Measurements from ENCODE around the gene IKBKG. TPM values are rescaled to one million over a fixed set of nuclear protein-coding genes. Genes with fewer than 3 reads are reported as not detected.
"Not testable (repeated sequence)": the region's sequence is repeated elsewhere in the genome, so short reads cannot be mapped to it uniquely, and the experiment has no call there.

The IKBKG gene
- total and polyA plus RNA-seq, 2 of the 8 experiments (the other 6 are each of a cell fraction or from before 2014, with no cell fraction given), result 17.5 to 18.1 TPM

- H3K4me3 ChIP-seq (ENCODE audit: extremely low read depth in 1 of 4, insufficient read depth in 2 of 4, low read depth in 3 of 4, low read length in 4 of 4); H2BK120ac ChIP-seq (replicated peaks; ENCODE audit: low read depth, low read length); H4K5ac ChIP-seq (ENCODE audit: insufficient read length, low read depth, low read length); FAIRE-seq; H3K23me2 ChIP-seq (ENCODE audit: low read depth, low read length); H3K18ac ChIP-seq (ENCODE audit: extremely low read depth, low read length); H4K91ac ChIP-seq (replicated peaks; ENCODE audit: insufficient read length, low read length); H3K4ac ChIP-seq (replicated peaks; ENCODE audit: insufficient read length, low read depth, low read length); H2BK15ac ChIP-seq (ENCODE audit: low read length); H3K14ac ChIP-seq (ENCODE audit: insufficient read length); H3K4me1 ChIP-seq (replicated peaks in 1 of 4; ENCODE audit: control insufficient read depth in 3 of 4, insufficient read depth in 4 of 4, low read length in 3 of 4); H3K23ac ChIP-seq (ENCODE audit: insufficient read length); DNase-seq (ENCODE audit: low read depth in 1 of 2, low spot score in 2 of 2); H3K9ac ChIP-seq (replicated peaks in 1 of 4; ENCODE audit: extremely low read depth in 1 of 4, low read depth in 3 of 4, low read length in 3 of 4); H3K4me2 ChIP-seq (ENCODE audit: insufficient read depth in 1 of 2, low read depth in 2 of 2, low read length in 2 of 2); H3K27ac ChIP-seq (ENCODE audit: low read depth, low read length); H3K27me3 ChIP-seq (replicated peaks in 1 of 4; ENCODE audit: control insufficient read depth in 3 of 4, extremely low read depth in 1 of 4, insufficient read depth in 3 of 4, low read length in 3 of 4); H2BK12ac ChIP-seq (ENCODE audit: low read depth, low read length); H4K8ac ChIP-seq (ENCODE audit: extremely low read depth, insufficient read depth, low read length); H3K9me3 ChIP-seq (ENCODE audit: insufficient read depth in 2 of 2, low read depth in 1 of 2, low read length in 1 of 2); H3K79me1 ChIP-seq (ENCODE audit: low read depth, low read length); H2AFZ ChIP-seq (ENCODE audit: low read length); H4K20me1 ChIP-seq (replicated peaks in 1 of 2; ENCODE audit: control insufficient read depth in 1 of 2, insufficient read depth in 2 of 2, low read length in 2 of 2); H2BK5ac ChIP-seq (ENCODE audit: low read depth, low read length); H2AK5ac ChIP-seq (ENCODE audit: low read depth, low read length); H2BK20ac ChIP-seq (ENCODE audit: low read length); H3K56ac ChIP-seq (replicated peaks; ENCODE audit: insufficient read length, low read depth, low read length); H3K79me2 ChIP-seq (ENCODE audit: control insufficient read depth in 1 of 2, insufficient read depth in 2 of 2, low read length in 2 of 2): not testable (repeated sequence)
- POLR2A ChIA-PET (ENCODE audit: partially characterized antibody), result interaction anchor here (0.8 to 1.3 kb wide), 2 partner anchors 13 to 82 kb away, joined by 3 to 4 read pairs; partner anchors contain the start of gene PLXNA3
- WGBS, 2 experiments (ENCODE audit: extremely low coverage in 1 of 2, insufficient coverage in 1 of 2, insufficient read length in 1 of 2, insufficient replicate concordance in 2 of 2, low coverage in 1 of 2, low lambda C conversion rate in 2 of 2, missing lambda C conversion rate in 1 of 2), result 94% methylated on average over 6 of the region's 7 CpGs; no CpG with 5 or more reads in 1 of the 2 experiments
- peaks cover 0 to 12% (median 6%) of the 10 kb centered on the region in 4 experiments; a peak in 5 of 8 replicates for H3K36me3 ChIP-seq (ENCODE audit: control insufficient read depth in 2 of 4, insufficient read depth in 4 of 4, low read length in 3 of 4)
- CTCF ChIA-PET (ENCODE audit: partially characterized antibody), result interaction anchor here (1.0 kb wide), 1 partner anchor 8 kb away, joined by 5 read pairs; no protein-coding TSS in a partner anchor
These were observed 7.1 kb upstream of the IKBKG start for GRCh38 chrX:154540365-154540764.

Data from H1 (cell line).